Ishikawa (cell line): ENCODE results near the gene AFG3L2.

Experiments
- CEBPB ChIP-seq: IDR thresholded peaks from 2 replicates; pipeline ENCODE4 v1.6.1; 2012
- CREB1 ChIP-seq: IDR thresholded peaks from 2 replicates; pipeline ENCODE4 v1.6.1; 2012; ENCODE audit warnings: low read depth
- EGR1 ChIP-seq: IDR thresholded peaks from 2 replicates; pipeline ENCODE4 v1.6.1; 2012
- EP300 ChIP-seq: IDR thresholded peaks from 2 replicates; pipeline ENCODE4 v1.6.1; 2012; ENCODE audit warnings: borderline replicate concordance
- FOXM1 ChIP-seq: IDR thresholded peaks from 2 replicates; pipeline ENCODE4 v1.6.1; 2012; ENCODE audit warnings: low read depth, borderline replicate concordance
- MAX ChIP-seq: IDR thresholded peaks from 2 replicates; pipeline ENCODE4 v1.6.1; 2012
- NFIC ChIP-seq: IDR thresholded peaks from 2 replicates; pipeline ENCODE4 v1.6.1; 2012
- RAD21 ChIP-seq: IDR thresholded peaks from 2 replicates; pipeline ENCODE4 v1.6.1; 2012; ENCODE audit warnings: low read depth
- TAF1 ChIP-seq: IDR thresholded peaks from 2 replicates; pipeline ENCODE4 v1.6.1; 2012; ENCODE audit warnings: low read depth, mild to moderate bottlenecking
- TCF12 ChIP-seq: IDR thresholded peaks from 2 replicates; pipeline ENCODE4 v1.6.1; 2012; ENCODE audit warnings: low read depth
- TEAD4 ChIP-seq: IDR thresholded peaks from 2 replicates; pipeline ENCODE4 v1.6.1; 2012
- USF1 ChIP-seq: IDR thresholded peaks from 2 replicates; pipeline ENCODE4 v1.6.1; 2012
- YY1 ChIP-seq: IDR thresholded peaks from 2 replicates; pipeline ENCODE4 v1.6.1; 2012; ENCODE audit warnings: low read depth
- ZBTB7A ChIP-seq: IDR thresholded peaks from 2 replicates; pipeline ENCODE4 v1.6.1; 2012; ENCODE audit warnings: low read depth
- TF ChIP-seq, protein P1 (sequence below): IDR thresholded peaks from 2 replicates; pipeline ENCODE4 v1.6.1; 2012; ENCODE audit warnings: low read depth, mild to moderate bottlenecking

Gene AFG3L2

DNA sequence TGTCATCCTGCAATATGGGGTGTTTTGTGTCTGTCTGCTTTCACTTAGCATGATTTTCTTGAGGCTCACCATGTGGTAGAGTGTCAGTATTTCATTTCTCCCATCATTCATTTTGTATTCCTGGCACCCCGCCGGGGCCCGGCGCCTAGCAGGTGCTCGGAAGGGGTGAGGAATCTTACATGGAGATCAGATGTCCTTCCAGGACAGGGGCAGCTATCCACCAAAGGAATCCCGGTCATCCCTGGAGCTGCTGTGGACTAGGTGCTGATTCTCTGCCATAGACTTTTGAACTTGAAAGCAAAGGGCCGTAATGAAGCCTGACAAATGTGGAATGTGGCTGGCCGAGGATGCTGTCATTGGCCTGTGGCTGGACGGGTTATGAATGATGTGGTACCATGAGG, 33.1 kb upstream of the AFG3L2 start:
- TF ChIP-seq EGR1, result no peak

DNA sequence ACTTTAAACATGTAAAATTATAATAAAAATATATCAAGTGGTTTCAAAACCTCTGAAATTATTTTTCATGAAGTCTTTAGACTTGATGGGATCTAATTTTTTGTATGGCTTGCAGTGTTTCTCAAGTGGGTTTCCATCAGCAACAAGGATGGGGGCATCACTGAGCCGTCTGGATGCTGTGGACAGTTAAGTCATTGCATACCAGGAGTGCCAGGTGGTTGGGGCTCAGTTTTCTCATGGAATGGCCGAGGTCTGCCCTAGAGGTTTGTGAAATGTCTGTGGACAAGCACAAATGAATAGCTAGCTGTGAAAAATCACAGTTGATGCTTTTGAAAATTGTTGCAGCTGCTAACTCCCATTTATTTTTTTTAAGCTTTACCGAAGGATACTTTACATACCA, 32.4 kb upstream of the AFG3L2 start:
- no peak for TF ChIP-seq RAD21
- no peak for TF ChIP-seq EP300

DNA sequence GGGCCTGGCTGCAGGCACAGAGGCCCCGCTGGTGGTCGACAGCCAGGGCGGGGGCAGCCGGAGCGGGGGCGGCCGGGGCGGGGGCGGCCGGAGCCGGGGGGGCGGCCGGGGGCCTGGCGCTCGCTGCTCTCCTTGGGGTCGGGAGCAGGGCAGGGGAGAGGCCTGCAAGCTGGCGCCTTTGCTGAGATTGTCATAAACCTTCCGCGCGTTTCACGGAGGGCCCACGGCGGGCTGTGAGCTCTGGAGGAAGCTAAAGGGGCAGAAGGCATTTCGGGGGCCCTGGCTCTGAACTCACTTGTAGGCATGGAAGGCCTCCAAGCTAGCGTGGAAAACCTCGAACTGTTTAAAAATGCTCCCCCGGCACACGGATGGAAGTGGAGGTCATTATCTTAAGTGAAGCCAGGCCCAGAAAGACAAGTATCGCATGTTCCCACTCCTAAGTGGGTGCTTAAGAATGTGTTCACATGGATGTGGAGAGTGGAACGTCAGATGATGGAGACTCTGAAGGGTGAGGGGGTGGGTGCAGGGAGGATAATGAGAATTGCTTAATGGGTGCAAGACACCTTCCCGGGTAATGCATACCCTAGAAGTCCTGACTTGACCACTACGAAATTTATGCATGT, 31.3 kb upstream of the AFG3L2 start:
- TF ChIP-seq NFIC, result no peak
- TF ChIP-seq ZBTB7A, result no peak
- TF ChIP-seq TCF12, result no peak
- no peak for TF ChIP-seq RAD21
- no peak for TF ChIP-seq TAF1
- TF ChIP-seq, protein P1, sequence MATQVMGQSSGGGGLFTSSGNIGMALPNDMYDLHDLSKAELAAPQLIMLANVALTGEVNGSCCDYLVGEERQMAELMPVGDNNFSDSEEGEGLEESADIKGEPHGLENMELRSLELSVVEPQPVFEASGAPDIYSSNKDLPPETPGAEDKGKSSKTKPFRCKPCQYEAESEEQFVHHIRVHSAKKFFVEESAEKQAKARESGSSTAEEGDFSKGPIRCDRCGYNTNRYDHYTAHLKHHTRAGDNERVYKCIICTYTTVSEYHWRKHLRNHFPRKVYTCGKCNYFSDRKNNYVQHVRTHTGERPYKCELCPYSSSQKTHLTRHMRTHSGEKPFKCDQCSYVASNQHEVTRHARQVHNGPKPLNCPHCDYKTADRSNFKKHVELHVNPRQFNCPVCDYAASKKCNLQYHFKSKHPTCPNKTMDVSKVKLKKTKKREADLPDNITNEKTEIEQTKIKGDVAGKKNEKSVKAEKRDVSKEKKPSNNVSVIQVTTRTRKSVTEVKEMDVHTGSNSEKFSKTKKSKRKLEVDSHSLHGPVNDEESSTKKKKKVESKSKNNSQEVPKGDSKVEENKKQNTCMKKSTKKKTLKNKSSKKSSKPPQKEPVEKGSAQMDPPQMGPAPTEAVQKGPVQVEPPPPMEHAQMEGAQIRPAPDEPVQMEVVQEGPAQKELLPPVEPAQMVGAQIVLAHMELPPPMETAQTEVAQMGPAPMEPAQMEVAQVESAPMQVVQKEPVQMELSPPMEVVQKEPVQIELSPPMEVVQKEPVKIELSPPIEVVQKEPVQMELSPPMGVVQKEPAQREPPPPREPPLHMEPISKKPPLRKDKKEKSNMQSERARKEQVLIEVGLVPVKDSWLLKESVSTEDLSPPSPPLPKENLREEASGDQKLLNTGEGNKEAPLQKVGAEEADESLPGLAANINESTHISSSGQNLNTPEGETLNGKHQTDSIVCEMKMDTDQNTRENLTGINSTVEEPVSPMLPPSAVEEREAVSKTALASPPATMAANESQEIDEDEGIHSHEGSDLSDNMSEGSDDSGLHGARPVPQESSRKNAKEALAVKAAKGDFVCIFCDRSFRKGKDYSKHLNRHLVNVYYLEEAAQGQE, result no peak
- no peak for TF ChIP-seq MAX

DNA sequence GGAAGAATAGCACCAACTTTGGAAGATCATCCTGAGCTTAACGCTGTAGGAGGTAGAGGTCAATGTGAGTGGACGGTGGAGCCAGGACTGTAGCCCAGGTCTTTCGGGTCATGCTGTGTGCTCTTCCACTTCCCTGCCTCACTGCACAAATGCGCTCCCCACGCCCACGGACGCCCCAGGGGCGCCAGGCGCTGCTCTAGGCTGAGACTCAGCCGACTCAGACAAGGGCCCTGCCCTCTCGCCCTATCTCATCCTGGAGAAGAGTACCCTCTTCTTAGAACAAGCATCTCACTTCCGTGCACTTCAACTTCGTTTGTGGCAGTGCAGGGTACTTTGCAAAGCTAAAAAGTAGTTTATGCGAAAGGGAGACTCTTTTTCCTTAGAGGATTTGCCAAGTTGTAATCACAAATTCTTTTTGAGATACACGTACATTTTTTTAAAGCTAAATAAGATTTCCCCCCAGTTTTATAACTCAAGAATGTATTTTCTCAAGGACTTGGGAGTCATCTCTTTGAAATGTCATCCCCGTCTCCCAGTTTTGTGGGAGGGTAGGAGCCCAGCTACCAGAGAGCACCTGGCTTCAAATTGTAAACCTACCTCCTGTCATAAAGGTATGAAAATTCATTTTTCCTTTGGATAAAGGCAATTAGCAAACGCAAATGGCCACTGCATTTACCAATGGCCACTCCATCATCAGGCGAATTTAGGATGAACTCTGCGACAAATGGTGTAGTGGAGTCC, 29.5 kb upstream of the AFG3L2 start:
- TF ChIP-seq TEAD4 (no peak), CEBPB (no peak), EGR1 (no peak), CREB1 (no peak), EP300 (no peak), NFIC (no peak), FOXM1 (no peak), MAX (no peak)

GRCh38 chr18:12405066-12405465, 28.0 kb upstream of the AFG3L2 start:
- TF ChIP-seq, protein P1, result no peak
- TF ChIP-seq CREB1 (no peak), RAD21 (no peak), EGR1 (no peak), TEAD4 (no peak), CEBPB (no peak), MAX (no peak), FOXM1 (no peak), ZBTB7A (no peak), EP300 (no peak), NFIC (no peak), USF1 (no peak), TCF12 (no peak), YY1 (no peak), TAF1 (no peak)

DNA sequence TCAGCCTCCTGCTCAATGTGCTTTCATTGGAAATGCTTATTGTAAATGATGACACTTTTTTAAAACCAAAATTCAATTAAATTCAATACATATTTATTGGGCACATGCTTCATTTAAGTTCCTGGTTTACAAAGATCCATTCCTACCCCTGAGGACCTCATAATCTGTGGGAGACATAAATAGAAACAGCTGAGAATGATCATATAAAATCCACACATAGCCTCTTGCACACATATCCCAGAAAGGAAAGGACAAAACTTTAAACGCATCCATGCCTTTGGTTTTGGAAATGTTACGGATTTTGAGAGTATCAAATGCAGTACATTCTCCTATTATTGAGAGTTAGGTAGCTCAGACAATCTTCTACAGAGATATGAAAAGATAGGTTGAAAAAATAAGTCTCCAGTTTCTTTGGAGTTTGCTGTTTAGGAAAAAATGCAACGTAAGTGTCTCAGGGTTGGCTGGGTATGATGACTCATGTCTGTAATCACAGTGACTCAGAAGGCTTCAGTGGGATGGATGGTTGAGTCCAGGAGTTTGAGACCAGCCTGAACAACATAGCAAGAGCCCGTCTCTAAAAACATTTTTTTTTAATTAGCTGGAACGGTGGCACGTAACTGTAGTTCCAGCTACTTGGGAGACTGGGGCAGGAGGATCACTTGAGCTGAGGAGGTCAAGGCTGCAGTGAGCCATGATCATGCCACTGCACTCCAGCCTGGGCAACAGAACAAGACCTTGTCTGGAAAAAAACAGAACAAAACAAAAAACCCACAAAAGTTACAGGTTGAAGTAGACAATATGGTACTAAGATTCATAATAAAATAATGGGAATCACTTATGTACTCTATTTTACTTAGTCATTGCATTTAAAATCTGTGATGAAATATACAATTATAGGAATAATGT, 26.8 kb upstream of the AFG3L2 start:
- TF ChIP-seq CREB1 (no peak), TAF1 (no peak), MAX (no peak), EP300 (no peak), FOXM1 (no peak), USF1 (no peak), CEBPB (no peak), TCF12 (no peak), RAD21 (no peak), TEAD4 (no peak), YY1 (no peak), EGR1 (no peak), NFIC (no peak), ZBTB7A (no peak)
- TF ChIP-seq, protein P1, result no peak
